HT-29 (cell line): ENCODE measurements around the gene RHBDF1. TPM values are rescaled to one million over a fixed set of nuclear protein-coding genes. Genes with fewer than 3 reads are reported as not detected.

Source experiments
- DNase-seq: peaks from one replicate; pipeline ENCODE4 v3.0.0-alpha.2; 2015; ENCODE audit warnings: low spot score
- total RNA-seq: library from RNA; depleted of rRNA; stranded (reverse); fragments of >200 nt; shearing (Covaris generic); gene quantifications from 2 replicates; pipeline ENCODE4 v1.2.3, GENCODE V29; 2014

RHBDF1 gene
- total RNA-seq, 1 experiment from 2014 or later = 291 TPM

DNA sequence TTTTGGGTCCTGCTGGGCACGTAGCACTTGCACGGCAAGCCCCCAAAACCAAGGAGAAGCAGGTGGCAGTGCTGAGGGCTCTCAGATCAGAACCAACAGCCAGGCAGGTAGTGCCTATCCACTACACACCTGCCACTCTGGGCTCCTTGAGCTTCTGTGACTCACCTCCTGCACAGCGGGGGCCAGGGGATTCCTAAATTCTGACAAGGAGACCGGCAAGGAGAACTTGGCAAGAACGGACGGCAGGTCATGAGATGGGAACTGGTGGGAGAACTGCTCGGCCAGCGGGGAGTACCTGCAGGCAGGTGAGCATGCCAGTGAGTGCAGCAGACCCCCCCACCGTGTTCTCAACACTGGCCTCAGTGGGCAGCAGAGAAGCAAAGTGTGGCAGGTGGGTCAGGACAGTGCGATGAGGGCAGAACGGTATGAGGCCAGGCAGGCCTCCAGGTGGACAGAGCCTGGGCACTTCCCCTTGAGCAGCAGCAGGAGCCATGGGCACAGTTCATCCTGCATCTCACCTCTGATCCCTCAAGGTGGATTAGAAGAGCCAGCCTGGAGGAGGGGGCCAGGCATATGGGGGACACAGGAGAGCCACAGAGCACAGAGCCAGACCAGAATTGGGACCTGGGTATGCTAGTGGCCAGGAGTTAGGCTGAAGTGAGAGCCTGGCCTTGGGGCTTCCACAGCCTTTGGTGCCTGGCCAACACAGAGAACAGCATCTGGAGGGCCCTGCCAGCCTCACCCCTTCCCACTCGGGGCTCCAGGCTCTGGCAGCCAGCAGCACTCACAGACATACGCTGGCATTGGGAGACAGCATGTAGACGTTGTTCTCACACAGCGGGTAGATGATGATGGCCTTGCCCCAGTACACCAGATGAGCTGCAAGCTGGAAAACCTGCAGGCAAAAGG lies 20.3 kb upstream of the RHBDF1 start:
- no peak for DNase-seq

DNA sequence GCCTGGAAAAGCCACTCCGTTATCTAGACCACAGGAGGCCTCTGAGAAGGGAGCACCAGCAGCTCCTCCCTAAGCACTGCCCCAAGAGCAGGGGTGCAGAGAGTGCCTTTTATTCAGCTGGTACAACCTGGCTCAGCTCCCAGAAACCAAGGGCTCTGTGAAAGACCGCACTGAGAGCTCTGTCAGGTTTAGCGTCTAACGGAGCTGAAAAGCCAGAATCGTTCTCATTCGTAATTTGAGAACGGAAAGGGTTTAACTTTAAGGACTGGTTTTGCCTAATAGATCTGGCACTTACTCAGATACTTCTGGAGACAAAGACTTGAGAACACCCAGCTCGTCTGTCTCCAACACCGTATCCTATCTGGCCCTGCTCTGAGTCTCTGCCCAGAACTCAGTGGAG lies 19.1 kb upstream of the RHBDF1 start:
- no peak for DNase-seq

DNA sequence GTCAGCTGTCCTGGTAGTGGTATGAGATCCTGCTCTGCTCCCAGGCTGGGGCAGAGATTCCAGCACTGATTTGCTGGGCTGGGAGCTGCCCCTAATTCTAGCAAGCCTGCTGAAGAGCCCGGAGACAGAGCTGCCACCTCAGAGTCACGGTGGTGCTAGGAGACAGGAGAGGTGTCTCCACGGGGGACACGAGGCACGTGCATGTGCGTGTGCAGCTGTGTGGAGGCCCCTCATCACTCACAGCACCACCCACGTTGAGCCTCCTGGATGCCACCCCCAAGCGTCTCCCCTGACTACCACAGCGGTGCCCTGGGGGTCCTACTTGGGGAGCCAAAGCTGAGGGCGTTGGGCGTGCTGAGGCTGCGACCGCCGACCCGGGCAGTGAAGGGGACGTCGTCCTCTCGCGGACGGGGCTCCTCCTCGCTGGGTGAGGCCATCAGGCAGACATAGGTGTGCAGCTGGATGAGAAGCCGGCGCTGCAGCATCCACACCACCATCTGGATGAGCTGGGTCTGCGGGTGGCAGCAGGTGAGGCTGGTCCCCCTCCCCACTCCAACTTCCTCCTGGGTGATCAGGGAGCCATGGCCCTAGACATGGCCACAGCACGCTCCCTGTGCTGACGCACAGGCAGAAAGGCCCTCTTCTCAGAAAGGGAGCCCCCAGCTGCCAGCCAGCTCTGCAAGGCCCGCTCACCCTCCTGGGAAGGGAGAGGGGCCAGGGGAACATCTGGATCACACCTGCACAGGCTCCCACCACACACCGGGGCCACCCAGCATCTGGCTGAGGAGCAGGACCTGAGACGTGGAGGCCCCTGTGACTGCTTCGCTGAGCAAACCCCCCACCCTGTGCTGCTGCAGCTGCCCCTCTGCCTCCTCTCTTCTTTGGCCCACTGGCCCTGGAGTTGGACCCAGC lies 17.2 kb upstream of the RHBDF1 start:
- no peak for DNase-seq

DNA sequence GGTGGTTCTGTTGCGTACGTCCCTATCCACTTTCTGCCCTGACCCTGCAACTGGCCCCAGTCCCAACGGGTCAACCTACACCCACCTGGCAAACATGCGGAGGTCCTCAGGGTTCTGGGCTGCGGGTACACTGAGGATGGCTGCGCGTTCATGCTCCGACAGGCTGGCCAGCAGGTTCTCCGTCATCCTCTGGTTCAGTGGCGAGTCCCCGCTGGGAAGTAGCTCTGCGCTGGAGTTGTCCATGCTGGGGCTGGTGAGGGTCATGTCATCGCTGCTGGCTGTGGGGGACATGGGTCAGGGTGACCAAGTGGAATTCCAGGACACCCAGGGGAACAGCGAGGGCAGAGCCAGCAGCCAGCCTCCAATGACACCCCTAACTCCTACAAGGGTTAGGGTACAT lies 16.2 kb upstream of the RHBDF1 start:
- DNase-seq = no peak

DNA sequence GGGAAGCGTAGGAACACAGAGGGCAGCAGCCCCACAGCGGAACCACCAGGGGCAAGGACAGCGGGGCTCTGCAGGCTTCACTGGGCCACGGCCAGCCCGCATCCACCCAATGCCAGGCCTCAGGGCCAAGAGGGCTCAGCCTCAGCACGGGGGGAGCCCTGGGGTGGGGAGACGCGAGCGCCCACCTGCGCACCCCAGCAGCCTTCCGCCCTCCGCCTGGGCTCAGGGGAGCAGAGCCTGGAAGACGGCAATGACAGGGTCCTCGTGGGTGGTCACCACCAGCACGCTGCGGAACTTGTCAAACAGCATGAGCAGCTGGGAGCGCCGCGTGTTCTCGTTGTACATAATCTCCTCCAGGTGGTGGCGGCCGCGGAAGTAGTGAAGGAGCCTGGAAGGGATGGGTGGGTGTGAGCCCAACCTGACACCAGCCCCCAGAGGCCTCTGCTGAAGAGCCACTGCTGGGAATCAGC lies 14.1 kb upstream of the RHBDF1 start:
- DNase-seq = no peak

DNA sequence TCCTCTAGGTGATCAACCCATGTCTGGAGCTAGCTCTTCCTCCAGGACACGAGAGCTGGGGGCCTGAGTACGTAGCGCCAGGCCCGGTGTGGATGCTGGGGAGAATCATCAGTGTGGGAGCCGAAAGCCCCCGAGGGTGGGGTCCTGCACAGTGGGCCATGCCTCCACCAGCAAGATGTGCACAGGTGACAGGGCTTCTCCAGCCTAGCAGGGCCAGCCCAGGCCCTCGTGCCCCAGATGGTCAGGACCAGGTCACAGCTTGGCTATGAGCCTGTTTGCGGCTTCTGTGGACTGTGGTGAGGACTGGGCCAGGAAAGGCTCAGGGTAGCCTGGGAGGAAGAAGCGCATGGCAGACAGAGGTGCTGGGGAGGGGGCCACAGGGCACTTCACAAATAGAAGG lies 13.4 kb upstream of the RHBDF1 start:
- no peak for DNase-seq

DNA sequence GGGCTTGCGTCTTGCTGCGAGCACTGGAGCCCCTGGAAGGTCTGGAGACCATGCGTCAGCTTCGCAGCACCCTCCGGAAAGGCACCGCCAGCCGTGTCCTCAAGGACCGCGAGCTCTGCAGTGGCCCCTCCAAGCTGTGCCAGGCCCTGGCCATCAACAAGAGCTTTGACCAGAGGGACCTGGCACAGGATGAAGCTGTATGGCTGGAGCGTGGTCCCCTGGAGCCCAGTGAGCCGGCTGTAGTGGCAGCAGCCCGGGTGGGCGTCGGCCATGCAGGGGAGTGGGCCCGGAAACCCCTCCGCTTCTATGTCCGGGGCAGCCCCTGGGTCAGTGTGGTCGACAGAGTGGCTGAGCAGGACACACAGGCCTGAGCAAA lies 13.0 kb upstream of the RHBDF1 start:
- DNase-seq = no peak

DNA sequence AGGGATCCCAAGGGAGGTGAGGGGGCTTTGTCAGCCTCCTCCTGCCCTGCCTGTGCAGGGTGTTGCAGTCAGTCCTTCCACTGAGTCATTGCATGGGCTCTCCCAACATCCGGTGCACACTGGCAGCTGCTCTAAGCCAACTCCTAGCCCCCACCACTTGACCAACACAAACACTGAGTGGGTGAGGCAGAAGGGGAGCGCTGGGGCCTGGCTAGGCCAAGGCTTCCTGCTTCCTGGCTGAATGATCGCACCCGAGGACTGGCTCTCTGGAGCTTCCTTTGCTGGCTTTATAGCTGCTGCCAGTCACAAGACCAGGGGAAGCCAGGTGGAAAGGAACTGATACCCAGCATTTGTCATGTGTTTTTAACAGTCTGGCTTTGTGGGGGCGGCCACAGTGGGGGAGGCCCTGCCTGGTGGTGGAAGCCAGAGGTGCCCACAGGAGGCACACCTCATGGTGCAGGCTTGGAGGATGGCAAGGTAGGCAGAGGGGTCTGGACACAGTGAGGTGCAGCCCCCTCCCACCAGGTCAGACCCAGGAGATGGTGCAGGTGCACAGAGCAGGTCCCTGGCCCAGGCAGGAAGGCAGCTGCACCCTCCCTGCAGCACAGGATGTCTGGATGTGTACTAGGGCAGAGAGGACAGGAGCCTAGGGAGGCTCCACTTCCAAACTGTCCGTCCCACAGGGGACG lies 12.4 kb upstream of the RHBDF1 start:
- no peak for DNase-seq

DNA sequence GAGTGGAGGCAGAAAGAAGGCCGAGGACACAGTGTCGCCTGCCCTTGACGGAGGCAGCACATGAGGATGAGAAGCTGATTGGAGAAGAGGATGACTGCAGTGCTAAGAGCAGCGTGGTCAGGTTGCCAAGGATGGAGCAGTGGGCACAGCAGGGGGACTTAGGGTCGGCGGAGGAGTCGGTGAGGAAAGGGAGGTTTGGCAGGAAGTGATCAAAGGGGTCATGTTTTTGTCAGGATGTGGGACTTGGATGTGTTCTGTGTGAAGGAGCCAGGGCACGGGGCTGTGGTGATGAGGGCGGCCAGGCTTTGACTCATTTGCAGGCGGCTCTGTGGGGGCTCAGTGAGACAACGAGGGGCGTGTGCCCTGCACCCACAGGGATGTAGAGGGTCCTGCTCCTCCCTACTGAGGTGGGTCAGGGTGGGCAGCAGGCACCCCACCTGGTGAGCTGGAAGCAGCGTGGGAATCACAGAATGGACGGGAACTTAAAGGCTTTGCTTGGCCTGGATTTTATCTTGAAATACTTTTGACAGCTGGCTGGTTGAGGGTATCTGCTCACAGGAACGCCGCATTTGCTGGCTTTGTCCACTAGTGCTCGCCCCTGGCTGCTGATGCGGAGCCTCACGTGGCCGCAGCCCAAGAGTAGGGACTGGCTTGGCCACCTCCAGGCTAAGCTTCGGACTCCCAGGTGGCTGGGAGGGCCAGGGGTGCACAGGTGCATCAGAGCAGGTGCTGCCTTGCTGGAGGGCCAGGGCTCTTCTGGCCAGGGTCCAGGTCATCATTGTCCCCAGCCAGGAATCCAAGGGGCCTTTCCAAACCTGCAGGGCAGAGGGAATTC lies 11.6 kb upstream of the RHBDF1 start:
- DNase-seq = no peak

DNA sequence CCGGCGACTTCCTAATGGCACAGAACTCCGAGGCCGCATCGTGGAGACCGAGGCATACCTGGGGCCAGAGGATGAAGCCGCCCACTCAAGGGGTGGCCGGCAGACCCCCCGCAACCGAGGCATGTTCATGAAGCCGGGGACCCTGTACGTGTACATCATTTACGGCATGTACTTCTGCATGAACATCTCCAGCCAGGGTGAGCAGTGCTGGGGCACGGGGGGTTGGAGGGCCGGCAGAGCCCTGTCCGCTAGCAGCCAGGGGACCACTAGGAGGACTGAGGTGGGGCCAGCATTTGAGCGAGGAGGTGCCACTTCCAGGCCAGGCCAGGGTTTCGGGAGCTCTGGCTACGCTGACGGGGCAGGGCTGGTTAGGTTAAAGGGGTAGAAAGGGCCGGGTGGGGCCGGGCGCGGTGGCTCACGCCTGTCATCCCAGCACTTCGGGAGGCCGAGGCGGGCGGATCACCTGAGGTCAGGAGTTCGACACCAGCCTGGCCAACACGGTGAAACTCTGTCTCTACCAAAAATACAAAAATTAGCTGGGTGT lies 10.7 kb upstream of the RHBDF1 start:
- DNase-seq = no peak

DNA sequence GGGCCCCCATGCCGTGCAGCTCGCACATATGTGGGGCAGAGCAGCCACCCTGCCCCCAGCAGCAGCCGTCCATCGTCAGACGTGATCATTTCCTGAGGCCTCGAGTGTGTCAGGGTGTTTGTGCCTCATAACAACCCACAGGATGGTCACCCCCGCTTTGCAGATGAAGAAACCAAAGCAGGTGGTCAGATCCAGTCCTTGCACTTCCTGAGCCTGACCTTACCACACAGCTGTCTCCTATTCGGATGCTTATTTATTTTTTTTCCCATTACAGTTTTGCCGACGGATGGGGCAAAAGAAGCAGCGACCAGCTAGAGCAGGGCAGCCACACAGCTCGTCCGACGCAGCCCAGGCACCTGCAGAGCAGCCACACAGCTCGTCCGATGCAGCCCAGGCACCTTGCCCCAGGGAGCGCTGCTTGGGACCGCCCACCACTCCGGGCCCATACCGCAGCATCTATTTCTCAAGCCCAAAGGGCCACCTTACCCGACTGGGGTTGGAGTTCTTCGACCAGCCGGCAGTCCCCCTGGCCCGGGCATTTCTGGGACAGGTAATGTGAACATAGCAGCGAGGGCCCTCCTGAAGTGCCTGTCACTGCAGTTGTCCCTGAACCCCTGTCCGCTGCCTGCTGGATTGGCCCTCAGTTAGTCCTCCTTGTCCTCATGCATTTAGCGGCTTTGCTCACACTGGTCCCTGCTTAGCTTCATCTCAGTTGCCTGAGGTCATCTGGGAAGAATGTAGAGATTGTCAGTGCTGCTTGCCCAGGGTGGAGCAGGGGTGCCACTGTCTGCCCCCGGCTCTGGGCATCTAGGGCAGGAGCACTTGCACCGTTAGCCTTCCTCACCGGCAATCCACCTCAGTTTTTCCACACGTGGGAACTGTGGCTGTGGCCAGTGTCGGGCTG lies 7.0 kb upstream of the RHBDF1 start:
- no peak for DNase-seq

DNA sequence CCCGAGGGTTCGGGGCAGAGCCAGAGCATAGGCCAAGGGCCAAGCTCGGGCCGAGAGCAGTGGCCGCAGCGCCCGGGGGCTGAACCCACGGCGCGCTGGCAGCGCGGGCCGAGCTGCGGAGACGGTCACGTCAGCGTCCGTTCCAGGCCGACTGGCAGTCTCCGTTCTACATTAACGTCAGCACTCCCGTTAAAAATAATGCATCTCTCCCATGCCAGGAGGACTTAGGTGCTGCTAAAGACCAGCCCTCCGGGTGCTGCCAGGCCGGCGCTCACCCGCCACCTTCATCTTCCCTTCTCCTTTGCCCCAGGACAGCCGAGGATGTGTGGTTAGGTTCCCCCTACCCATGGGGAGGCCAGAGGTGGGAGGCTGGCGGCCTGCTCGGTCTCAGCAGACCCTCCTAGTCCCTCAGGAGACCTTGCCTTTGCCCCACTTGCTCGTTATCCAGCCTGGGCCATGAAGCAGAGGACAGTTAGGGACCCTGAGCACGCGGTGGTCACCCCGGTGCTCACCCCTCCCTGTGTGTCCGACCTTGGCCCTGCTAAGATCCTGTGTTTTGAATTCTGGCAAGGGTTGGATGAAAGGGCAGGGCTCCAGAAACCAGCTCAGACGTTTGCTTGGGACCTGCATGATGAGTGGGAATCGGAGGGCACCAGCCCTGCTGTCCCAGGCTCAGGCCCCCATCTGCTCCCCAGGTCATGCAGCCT lies 6.2 kb upstream of the RHBDF1 start:
- DNase-seq = peak; percentile 45

DNA sequence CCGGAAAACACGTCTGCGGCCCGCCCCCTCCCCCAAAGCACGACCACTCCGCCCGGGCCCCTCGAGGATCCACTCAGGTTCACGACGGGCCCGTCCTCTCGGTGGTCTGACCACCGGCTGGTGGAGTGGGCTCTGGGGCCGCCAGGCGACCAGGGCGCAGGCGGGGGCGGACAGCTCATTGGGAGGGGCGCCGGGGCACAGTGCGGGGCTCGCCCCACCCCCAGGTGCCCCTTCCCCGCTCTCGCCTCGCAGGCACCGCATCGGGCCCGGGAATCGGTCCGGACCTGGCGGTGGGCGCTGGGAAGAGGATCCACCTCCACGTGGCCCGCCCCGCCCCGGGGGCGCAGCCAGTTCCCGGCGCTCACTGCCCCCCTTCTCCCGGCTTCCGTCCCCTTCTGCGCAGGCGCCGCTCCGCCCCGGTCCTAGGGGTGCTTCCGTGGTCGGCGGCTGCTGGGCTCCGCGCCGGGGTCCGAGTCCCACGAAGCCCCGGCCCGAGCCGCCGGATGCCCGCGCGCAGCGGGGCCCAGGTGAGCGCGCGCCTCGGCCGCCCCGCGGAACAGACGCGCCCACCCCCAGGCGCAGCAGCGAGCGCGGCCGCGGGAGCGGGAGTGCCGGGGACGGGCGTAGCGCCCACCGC lies 5.5 kb upstream of the RHBDF1 start, which contains the start of gene MPG:
Gene MPG, plus strand, starts transcription at position 419 of the 637 bp plus-strand sequence. Its CDS starts 85 bp downstream, at position 504.
- peak; percentile 79 for DNase-seq

DNA sequence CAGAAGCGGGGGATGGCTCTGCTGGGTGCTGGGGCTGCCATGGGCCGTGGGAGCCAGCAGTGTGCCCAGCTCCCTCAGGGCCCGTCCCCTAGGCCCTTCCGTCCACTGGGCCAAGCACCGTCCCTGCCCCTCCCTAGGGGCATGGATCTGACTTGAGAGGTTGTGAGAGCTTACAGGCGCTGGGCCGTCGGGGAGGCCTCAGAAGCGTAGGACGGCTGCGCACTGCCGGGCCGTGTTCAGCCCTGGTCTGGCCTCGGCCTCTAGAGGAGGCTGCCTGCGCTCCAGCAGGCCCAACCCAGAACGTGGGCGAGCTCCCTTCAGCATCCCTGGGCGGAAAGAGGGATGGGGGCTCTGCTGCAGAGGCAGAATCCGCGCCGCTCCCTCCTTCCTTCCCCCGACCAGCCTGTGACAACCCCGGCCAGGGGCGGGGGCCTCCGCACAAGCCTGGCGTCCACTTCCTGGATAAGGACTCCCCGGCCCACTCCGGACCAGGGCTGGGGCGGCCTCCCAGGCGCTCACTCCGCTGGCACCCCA lies 4.9 kb upstream of the RHBDF1 start:
- DNase-seq = peak; percentile 69

DNA sequence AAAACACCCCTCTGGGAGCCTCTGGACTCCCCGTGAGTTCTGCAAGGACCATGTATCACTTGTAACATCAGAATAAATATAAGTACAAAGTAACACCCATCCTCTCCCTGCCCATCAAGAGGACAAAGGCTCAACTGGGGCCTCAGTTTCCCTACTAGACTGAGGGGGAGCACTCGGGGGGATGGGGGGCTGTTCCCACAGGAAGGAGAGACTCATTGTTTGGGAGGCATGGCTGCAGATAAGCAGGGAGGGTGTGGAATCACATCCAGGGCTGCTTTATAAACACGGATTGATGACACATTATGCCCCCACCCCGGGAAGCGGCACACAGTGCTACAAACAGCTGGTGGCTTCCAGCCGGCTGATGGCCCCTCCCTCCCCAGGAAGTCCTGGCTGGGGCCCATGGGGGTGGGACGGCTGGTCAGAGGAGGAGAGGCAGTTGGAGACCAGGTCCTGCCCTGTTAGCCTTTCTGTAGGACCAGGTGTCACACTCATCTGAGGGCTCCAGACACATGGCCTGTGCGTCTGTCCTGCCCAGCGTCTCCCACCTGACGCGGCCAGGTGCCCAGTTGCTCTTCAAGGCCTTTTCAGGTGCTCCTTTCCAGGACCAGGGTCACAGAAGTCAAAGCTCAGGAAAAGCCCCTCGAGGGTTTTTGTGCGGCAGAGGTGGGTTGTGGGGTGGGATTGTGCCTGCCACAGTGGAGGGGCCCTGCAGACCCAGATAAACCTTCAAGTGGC lies 4.3 kb upstream of the RHBDF1 start:
- DNase-seq = peak; percentile 72

DNA sequence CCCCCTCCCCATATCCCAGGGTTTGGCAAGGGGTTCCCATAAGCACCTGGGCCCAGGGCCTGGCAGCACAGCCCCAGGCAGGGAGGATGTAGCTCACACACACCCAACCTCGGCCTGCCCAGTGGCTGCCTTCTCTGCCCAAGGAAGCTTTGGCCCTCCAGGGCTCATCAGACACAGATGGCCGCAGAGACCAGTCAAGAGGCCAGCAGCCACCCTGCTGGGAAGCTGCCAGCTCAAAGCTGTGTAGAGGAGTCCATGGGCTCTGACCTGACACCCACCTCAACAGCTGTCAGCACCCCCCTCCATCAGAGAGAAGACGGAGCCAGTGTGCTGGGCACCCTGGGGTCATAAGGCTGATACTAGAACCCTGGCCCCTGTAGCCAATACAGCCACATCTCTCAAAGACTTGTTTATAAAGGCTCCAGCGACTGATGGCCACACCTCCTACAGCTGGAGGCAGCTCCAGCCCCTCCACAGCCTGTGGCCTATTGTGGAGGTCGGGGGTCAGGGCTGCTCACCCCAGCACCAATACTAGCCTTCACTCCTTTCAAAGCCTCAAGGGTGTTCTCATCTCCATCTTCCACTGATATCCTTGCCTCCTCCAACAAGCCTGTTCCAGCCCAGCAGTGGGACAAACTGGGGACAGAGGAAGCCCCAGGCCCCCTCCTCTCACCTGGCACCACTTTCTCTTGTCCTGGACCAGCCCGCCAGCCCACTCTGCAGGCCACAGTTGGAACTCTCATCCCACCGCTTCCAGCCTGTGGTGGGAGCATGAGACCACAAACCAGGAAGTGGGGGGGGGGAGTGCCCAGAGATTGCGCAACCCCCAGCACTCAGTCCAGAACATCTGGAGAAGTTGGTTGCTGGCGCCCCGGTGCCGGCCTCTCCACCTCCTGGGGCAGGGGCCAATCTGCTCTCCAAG lies 3.4 kb upstream of the RHBDF1 start:
- peak; percentile 56 for DNase-seq
